ENCODE data around the gene NR4A3.

DNA sequence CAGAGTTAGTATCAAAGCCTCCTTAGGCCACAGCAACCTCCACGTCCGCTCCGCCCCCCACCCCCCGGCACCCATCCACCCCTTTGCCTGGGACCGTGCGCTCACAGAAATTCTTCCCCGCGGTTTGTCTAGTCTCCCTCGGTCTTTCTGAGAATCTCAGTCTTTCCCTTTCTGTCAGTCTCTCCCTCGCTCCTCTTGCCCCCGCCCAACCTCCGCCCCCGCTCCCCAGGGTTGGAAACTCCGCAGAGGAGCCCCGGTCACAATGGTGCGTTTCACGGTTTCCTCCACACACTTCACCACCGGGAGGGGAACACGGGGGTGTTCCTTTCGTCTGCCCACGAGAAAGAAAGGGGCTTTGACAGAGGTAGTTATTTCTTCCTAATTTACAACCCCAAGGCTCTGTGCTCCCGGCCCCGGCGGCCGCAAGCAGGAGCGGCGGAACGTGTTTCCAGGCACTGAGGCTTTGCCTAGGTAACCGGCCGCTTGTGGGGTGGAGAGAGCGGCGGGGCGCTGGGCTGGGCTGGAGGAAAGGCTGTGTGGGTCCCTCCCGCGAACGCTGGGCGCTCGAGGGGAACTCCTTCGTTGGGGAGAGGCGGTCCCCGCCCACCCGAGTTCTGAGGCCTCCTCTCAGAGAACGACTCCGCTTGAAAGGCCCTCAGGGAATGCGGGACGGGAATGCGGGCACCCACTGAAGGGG, 2.1 kb downstream of the NR4A3 start:
- TF ChIP-seq, protein P1, sequence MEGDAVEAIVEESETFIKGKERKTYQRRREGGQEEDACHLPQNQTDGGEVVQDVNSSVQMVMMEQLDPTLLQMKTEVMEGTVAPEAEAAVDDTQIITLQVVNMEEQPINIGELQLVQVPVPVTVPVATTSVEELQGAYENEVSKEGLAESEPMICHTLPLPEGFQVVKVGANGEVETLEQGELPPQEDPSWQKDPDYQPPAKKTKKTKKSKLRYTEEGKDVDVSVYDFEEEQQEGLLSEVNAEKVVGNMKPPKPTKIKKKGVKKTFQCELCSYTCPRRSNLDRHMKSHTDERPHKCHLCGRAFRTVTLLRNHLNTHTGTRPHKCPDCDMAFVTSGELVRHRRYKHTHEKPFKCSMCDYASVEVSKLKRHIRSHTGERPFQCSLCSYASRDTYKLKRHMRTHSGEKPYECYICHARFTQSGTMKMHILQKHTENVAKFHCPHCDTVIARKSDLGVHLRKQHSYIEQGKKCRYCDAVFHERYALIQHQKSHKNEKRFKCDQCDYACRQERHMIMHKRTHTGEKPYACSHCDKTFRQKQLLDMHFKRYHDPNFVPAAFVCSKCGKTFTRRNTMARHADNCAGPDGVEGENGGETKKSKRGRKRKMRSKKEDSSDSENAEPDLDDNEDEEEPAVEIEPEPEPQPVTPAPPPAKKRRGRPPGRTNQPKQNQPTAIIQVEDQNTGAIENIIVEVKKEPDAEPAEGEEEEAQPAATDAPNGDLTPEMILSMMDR (IDR thresholded peaks at IDR 0.05; ENCODE audit: low read depth, low read length), result no peak
- no peak for TF ChIP-seq EZH2phosphoT487 (IDR thresholded peaks at IDR 0.05; ENCODE audit: low read depth)

All from OCI-LY3 (cell line).